Loucy (cell line): Measurements from ENCODE around the gene SLAMF7.
A peak's percentile ranks its signal among the peaks of the same experiment; 100 is the strongest.

Source experiments
- H2AFZ ChIP-seq: fragments of 200-600 bp; sonication (generic); 2 replicates; pipeline ENCODE4 v1.6.0; 2016; ENCODE audit warnings: antibody characterized with exemption, mild to moderate bottlenecking, low read length, moderate library complexity
- H3F3A ChIP-seq: fragments of 200-600 bp; 2 replicates; pipeline ENCODE4 v1.6.0; 2016; ENCODE audit warnings: antibody characterized with exemption, low read depth, mild to moderate bottlenecking
- H3K27me3 ChIP-seq: fragments of 200-600 bp; sonication (generic); 2 replicates; pipeline ENCODE4 v1.6.1; 2014; ENCODE audit warnings: low read length, mild to moderate bottlenecking; ENCODE audit not compliant: insufficient read depth, poor library complexity, severe bottlenecking
- H3K36me3 ChIP-seq: fragments of 200-600 bp; sonication (generic); 2 replicates; pipeline ENCODE4 v1.6.1; 2016; ENCODE audit warnings: low read length; ENCODE audit not compliant: insufficient read depth
- H3K4me1 ChIP-seq: fragments of 200-600 bp; sonication (generic); 2 replicates; pipeline ENCODE4 v1.5.1; 2014; ENCODE audit warnings: low read length, mild to moderate bottlenecking; ENCODE audit not compliant: insufficient read depth, poor library complexity, severe bottlenecking
- H3K4me2 ChIP-seq: fragments of 200-600 bp; sonication (generic); 2 replicates; pipeline ENCODE4 v1.6.0; 2014; ENCODE audit warnings: antibody characterized with exemption, low read length, low read depth, mild to moderate bottlenecking; ENCODE audit not compliant: poor library complexity, severe bottlenecking
- H3K4me3 ChIP-seq: fragments of 200-600 bp; sonication (generic); 2 replicates; pipeline ENCODE4 v1.5.1; 2014; ENCODE audit warnings: low read length, mild to moderate bottlenecking, mixed read lengths; ENCODE audit not compliant: poor library complexity, severe bottlenecking
- H3K79me2 ChIP-seq: fragments of 200-600 bp; sonication (generic); 2 replicates; pipeline ENCODE4 v1.6.1; 2014; ENCODE audit warnings: low read length; ENCODE audit not compliant: insufficient read depth
- H3K9ac ChIP-seq: fragments of 200-600 bp; sonication (generic); 2 replicates; pipeline ENCODE4 v1.6.0; 2014; ENCODE audit warnings: mild to moderate bottlenecking, low read depth, low read length, moderate library complexity; ENCODE audit not compliant: poor library complexity, severe bottlenecking
- H3K9me2 ChIP-seq: fragments of 200-600 bp; sonication (generic); replicated peaks from 2 replicates; pipeline ENCODE4 v1.6.1; 2016; ENCODE audit warnings: low read depth, low read length, mixed read lengths
- H3K9me3 ChIP-seq: fragments of 200-600 bp; sonication (generic); 2 replicates; pipeline ENCODE4 v1.6.1; 2014; ENCODE audit warnings: mild to moderate bottlenecking, antibody characterized with exemption, low read length, low read depth; ENCODE audit not compliant: insufficient read depth
- H4K20me1 ChIP-seq: fragments of 200-600 bp; sonication (generic); 2 replicates; pipeline ENCODE4 v1.6.0; 2014; ENCODE audit warnings: antibody characterized with exemption, low read length, mild to moderate bottlenecking; ENCODE audit not compliant: insufficient read depth, poor library complexity, severe bottlenecking
- EZH2phosphoT487 ChIP-seq: fragments of 200-600 bp; IDR thresholded peaks from 2 replicates; pipeline ENCODE4 v1.6.1; 2018; ENCODE audit warnings: antibody characterized with exemption, mild to moderate bottlenecking, moderate library complexity, borderline replicate concordance
- TF ChIP-seq, protein P1 (sequence below): fragments of 200-600 bp; sonication (generic); conservative IDR thresholded peaks from 2 replicates; pipeline ENCODE4 v1.5.1; 2014; ENCODE audit warnings: mild to moderate bottlenecking, antibody characterized with exemption, low read length

Gene SLAMF7

DNA sequence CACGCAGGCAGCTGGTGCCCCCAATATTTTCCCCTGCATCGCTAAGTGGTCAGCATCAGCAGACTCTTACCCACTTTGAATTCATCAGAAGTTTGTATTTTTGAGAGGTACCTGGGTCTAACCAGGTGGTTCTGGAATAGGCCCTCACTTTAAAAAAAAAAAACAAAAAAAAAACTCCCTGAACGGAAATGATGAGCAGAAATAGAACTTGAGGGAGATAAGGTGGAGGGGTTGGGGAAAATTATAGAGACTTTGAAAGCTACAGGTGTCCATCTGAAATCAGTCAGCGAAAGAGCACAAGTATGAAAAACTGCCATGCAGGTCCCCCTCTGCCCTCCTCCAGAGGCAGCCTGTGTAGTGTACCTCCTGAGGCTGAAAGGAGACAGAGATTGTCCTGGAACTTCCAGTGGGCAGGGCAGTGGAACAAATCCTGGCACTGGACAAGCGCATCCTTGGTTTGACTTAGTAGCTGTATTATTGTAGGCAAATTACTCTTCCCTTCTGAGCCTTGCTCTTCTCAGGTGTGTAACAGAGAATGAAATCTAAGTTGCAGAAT, 1.2 kb downstream of the SLAMF7 start:
- Histone ChIP-seq H3K36me3 (no peaks in the 10 kb centered on the region), H3K9me2 (no peaks in the 10 kb centered on the region), H3K79me2 (no peaks in the 10 kb centered on the region), H3K27me3 (no peaks in the 10 kb centered on the region), H3K4me1 (no peaks in the 10 kb centered on the region), H3K9me3 (peaks cover 4% of the 10 kb centered on the region; the same call in 1 of the 2 replicates), H4K20me1 (no peaks in the 10 kb centered on the region), H3K9ac (no peak overlapping the region), H3K4me2 (no peak overlapping the region), H3K4me3 (no peak overlapping the region), H3F3A (no peaks in the 10 kb centered on the region), H2AFZ (no peak overlapping the region)
- TF ChIP-seq, protein P1, sequence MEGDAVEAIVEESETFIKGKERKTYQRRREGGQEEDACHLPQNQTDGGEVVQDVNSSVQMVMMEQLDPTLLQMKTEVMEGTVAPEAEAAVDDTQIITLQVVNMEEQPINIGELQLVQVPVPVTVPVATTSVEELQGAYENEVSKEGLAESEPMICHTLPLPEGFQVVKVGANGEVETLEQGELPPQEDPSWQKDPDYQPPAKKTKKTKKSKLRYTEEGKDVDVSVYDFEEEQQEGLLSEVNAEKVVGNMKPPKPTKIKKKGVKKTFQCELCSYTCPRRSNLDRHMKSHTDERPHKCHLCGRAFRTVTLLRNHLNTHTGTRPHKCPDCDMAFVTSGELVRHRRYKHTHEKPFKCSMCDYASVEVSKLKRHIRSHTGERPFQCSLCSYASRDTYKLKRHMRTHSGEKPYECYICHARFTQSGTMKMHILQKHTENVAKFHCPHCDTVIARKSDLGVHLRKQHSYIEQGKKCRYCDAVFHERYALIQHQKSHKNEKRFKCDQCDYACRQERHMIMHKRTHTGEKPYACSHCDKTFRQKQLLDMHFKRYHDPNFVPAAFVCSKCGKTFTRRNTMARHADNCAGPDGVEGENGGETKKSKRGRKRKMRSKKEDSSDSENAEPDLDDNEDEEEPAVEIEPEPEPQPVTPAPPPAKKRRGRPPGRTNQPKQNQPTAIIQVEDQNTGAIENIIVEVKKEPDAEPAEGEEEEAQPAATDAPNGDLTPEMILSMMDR, result no peak
- no peak for TF ChIP-seq EZH2phosphoT487

DNA sequence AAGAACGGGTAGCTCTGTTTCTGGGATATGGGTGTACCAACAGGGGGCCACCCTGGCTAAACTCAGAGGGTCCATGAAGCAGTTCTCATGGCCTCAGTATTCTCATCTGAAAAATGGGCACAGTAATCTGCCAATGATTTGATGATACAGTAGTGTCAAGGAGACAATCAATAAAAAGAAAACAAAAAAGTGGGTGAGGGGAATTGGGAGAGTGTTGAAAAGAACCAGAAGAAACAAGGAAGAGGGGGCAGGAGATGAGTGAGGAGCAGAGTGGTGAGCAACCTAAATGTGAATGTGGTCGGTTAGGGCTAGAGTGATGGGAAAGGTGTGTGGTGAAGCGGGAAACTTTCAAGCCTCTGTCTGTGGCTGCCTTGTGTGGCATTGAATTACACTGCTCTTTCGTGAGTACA, 2.0 kb downstream of the SLAMF7 start:
- no peaks in the 10 kb centered on the region for H3F3A ChIP-seq
- peaks cover 4% of the 10 kb centered on the region; the same call in 1 of the 2 replicates for H3K9me3 ChIP-seq
- H4K20me1 ChIP-seq, result no peaks in the 10 kb centered on the region
- TF ChIP-seq, protein P1, result no peak
- no peak for TF ChIP-seq EZH2phosphoT487
- no peaks in the 10 kb centered on the region for H3K4me1 ChIP-seq
- no peak overlapping the region for H3K4me3 ChIP-seq
- H3K4me2 ChIP-seq, result no peak overlapping the region
- H3K27me3 ChIP-seq, result no peaks in the 10 kb centered on the region
- no peaks in the 10 kb centered on the region for H3K9me2 ChIP-seq
- no peak overlapping the region for H3K9ac ChIP-seq
- H3K36me3 ChIP-seq, result no peaks in the 10 kb centered on the region
- H2AFZ ChIP-seq, result no peak overlapping the region
- no peaks in the 10 kb centered on the region for H3K79me2 ChIP-seq

DNA sequence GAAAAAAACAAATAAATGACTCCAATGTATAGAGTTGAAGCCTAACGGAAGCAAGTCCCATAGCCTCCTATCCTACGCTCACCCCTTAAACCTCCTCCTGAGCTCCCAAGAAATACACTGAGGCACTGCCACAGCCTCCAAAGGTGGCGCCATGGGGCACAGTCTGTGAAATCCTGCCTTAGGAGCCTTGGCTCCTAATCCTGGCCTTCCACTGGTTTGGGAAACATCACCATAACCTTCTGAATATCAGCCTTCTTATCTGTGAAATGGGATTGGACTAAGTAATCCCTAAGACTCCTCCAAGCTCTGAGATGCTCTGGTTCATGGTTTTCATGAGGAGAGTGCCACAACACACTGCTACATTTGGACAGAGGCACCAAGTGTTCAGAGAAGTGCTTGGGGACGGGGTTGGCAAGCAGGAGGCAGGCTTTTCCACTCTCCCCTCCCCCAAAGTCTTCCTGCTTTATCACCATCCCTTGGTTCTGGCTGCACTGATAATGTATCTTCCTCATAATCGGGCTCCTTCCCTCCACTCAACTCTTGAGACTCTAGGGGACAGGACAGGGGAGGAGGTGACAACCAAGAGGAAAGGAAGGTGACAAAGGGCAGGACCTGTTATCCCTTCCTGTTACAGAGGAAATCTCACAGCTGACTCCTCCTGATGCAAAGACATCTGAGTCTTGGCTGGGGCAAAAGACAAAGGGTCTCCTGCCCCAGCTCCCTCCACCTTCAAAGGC, 2.7 kb downstream of the SLAMF7 start:
- H3K9me3 ChIP-seq, result peaks cover 4% of the 10 kb centered on the region; the same call in 1 of the 2 replicates

More for the DNA sequence above, 2.7 kb downstream of the SLAMF7 start:
- Histone ChIP-seq H3F3A (no peaks in the 10 kb centered on the region), H3K36me3 (no peaks in the 10 kb centered on the region), H3K4me1 (no peaks in the 10 kb centered on the region), H3K9me2 (no peaks in the 10 kb centered on the region), H2AFZ (no peak overlapping the region), H3K79me2 (no peaks in the 10 kb centered on the region), H3K4me2 (no peak overlapping the region), H3K9ac (no peak overlapping the region), H3K27me3 (no peaks in the 10 kb centered on the region), H4K20me1 (no peaks in the 10 kb centered on the region), H3K4me3 (no peak overlapping the region)
- TF ChIP-seq EZH2phosphoT487, result no peak
- TF ChIP-seq, protein P1, result peak; percentile 29
